K562 (cell line): ENCODE data around the gene TCEANC2. TPM values are rescaled to one million over a fixed set of nuclear protein-coding genes. Genes with fewer than 3 reads are reported as not detected.

ENCODE experiments used
- CBFB ChIP-seq: sonication (generic); formaldehyde crosslinking; IDR thresholded peaks from 2 replicates; pipeline ENCODE4 v1.4.0; 2020; ENCODE audit warnings: mild to moderate bottlenecking, missing genetic modification reagents
- CBX3 ChIP-seq, 2 experiments: IDR thresholded peaks; 1 replicate in 1 of 2; 2 replicates in 1 of 2; pipeline ENCODE4 v1.6.1; 2012; ENCODE audit warnings: inconsistent platforms in 2 of 2, low read length in 2 of 2, borderline replicate concordance in 1 of 2, control low read depth in 1 of 2
- CHD7 ChIP-seq: fragments of 200-600 bp; sonication (generic); IDR thresholded peaks from one replicate; pipeline ENCODE4 v1.6.1; 2012; ENCODE audit warnings: mild to moderate bottlenecking, low read depth, low read length, inconsistent platforms
- CXXC5 ChIP-seq: fragments of 250-450 bp; sonication (Bioruptor Pico); IDR thresholded peaks from 2 replicates; pipeline ENCODE4 v1.8.0; 2022; ENCODE audit warnings: inconsistent platforms, mild to moderate bottlenecking, moderate library complexity
- FOXJ2 ChIP-seq: fragments of 200-800 bp; sonication (Bioruptor generic); IDR thresholded peaks from 2 replicates; pipeline ENCODE4 v1.6.1; 2016; ENCODE audit warnings: missing genetic modification characterization, missing compliant biosample characterization
- KAT7 ChIP-seq: sonication (generic); formaldehyde crosslinking; IDR thresholded peaks from 2 replicates; pipeline ENCODE4 v1.8.0; 2022; ENCODE audit warnings: missing genetic modification reagents, mild to moderate bottlenecking, borderline replicate concordance
- THRAP3 ChIP-seq: fragments of 450-650 bp; IDR thresholded peaks from 2 replicates; pipeline ENCODE4 v1.6.1; 2016; ENCODE audit warnings: mild to moderate bottlenecking, inconsistent platforms, borderline replicate concordance
- ZKSCAN1 ChIP-seq: fragments of 150-350 bp; IDR thresholded peaks from 2 replicates; pipeline ENCODE4 v1.6.1; 2016; ENCODE audit warnings: low read depth, low read length
- ZNF583 ChIP-seq: fragments of 250-450 bp; sonication (Bioruptor Pico); IDR thresholded peaks from 2 replicates; pipeline ENCODE4 v1.4.0; 2020
- ZSCAN29 ChIP-seq: fragments of 450-650 bp; IDR thresholded peaks from 2 replicates; pipeline ENCODE4 v1.6.1; 2017
- polyA plus RNA-seq, 8 experiments: library from polyadenylated mRNA; depleted of rRNA in 4 of 8; stranded (reverse) in 5 of 8; unstranded in 3 of 8; fragments of >200 nt; fragmentation: Nextera tagmentation in 2 of 8; fragmentation: Illumina TruSeq in 1 of 8; extraction: Ambion mirVana in 2 of 8; extraction: Trizol in 1 of 8; gene quantifications; 2 replicates each; pipeline versions ENCODE4 v1.2.1 to v1.2.3, GENCODE V29; 2011 to 2014; ENCODE audit warnings: inconsistent platforms in 1 of 8, missing spikeins in 1 of 8
- total RNA-seq, 7 experiments: library from RNA; depleted of rRNA in 6 of 7; stranded (reverse); fragments of >200 nt in 6 of 7; fragmentation: Illumina TruSeq in 2 of 7; extraction: Trizol in 2 of 7; gene quantifications; 2 replicates each; pipeline versions ENCODE4 v1.2.1 to v1.2.3, GENCODE V29; 2011 to 2021; ENCODE audit warnings: low replicate concordance in 1 of 7

TCEANC2 gene
- total and polyA plus RNA-seq, 9 of the 15 experiments (the other 6 are each of a cell fraction or from before 2014, with no cell fraction given): 3.3 to 10.2 (median 7.0) TPM

- TF ChIP-seq CHD7 (no peak), THRAP3 (0 out of 2 replicates have a peak, but pooled peaks have one; percentile 37), KAT7 (CRISPR knock-in tag) (0 out of 2 replicates have a peak, but pooled peaks have one; percentile 30), CXXC5 (CRISPR knock-in tag) (peak; percentile 14), FOXJ2 (tag) (peak; percentile 74), ZSCAN29 (peak; percentile 18; the same call in 1 of the 2 replicates), ZKSCAN1 (no peak), CBFB (peak; percentile 85; the same call in 1 of the 2 replicates), CBX3 (IDR thresholded peaks at IDR 0.05; ENCODE audit: borderline replicate concordance in 1 of 2, low read length in 2 of 2) (peak in 1 of 2 experiments; percentile 38; a peak in 1 of 3 replicates), ZNF583 (CRISPR knock-in tag) (0 out of 2 replicates have a peak, but pooled peaks have one; percentile 4)
Measured at GRCh38 chr1:54052431-54052933, 926 bp upstream of the TCEANC2 start (continued).
